Fibroblast of pulmonary artery (primary cell): ENCODE measurements around the gene SBK2.
A peak's percentile ranks its signal among the peaks of the same experiment; 100 is the strongest.

Source experiments
- DNase-seq: peaks from one replicate; pipeline ENCODE4 v3.0.0-alpha.2; 2010; ENCODE audit warnings: low read depth
- H3K4me3 ChIP-seq: replicated peaks from 2 replicates; pipeline ENCODE4 v1.5.1; 2011; ENCODE audit warnings: low read depth, mild to moderate bottlenecking, control low read depth, low read length, moderate library complexity
- TF ChIP-seq, protein P1 (sequence below): IDR thresholded peaks from 2 replicates; pipeline ENCODE4 v1.5.1; 2011; ENCODE audit warnings: mild to moderate bottlenecking, control low read depth, low read length, inconsistent platforms; ENCODE audit errors: missing control alignments

The SBK2 gene

DNA sequence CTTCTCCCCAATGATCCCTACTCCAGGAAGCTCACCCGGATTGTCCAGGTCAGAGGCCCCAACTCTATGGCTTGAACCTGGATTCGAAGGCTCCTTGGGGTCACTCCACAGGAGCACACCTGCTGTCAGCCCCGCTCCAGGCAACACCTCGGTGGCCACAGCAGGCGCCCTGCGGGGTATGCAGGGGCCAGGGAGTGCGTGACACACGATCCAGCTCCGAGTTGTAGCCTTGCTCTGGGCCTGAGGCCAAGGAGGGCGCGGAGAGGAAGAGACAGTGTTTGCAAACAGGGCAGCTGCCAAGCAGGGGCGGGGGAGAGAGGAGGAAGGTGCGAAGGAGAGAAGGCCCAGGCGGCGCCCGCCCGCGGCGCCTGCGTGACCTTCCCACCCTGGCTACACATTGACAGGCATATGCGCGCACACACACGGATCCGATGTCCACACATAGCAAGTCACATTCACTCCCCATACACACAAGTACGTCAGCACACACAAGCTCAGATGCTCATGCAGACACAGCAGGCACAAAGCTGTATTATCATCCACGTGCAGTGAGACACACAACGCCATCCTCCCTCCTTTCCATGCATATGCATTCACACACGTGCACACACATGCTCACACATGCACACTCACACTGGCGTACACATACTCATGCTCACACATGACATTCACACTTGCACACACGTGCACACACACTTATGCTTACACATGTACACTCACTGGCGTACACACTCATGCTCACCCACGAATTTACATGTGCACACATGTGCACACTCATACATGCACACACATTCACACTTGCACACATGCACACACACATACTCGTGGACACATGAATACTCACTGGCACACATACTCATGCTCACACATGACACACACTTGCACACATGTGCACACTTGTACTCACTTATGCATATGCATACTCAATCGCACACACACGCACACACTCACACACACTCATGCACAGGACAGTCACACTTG, 10.4 kb downstream of the SBK2 start:
- peak; percentile 83 for DNase-seq
- TF ChIP-seq, protein P1, sequence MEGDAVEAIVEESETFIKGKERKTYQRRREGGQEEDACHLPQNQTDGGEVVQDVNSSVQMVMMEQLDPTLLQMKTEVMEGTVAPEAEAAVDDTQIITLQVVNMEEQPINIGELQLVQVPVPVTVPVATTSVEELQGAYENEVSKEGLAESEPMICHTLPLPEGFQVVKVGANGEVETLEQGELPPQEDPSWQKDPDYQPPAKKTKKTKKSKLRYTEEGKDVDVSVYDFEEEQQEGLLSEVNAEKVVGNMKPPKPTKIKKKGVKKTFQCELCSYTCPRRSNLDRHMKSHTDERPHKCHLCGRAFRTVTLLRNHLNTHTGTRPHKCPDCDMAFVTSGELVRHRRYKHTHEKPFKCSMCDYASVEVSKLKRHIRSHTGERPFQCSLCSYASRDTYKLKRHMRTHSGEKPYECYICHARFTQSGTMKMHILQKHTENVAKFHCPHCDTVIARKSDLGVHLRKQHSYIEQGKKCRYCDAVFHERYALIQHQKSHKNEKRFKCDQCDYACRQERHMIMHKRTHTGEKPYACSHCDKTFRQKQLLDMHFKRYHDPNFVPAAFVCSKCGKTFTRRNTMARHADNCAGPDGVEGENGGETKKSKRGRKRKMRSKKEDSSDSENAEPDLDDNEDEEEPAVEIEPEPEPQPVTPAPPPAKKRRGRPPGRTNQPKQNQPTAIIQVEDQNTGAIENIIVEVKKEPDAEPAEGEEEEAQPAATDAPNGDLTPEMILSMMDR = no peak
- H3K4me3 ChIP-seq = no peak overlapping the region

DNA sequence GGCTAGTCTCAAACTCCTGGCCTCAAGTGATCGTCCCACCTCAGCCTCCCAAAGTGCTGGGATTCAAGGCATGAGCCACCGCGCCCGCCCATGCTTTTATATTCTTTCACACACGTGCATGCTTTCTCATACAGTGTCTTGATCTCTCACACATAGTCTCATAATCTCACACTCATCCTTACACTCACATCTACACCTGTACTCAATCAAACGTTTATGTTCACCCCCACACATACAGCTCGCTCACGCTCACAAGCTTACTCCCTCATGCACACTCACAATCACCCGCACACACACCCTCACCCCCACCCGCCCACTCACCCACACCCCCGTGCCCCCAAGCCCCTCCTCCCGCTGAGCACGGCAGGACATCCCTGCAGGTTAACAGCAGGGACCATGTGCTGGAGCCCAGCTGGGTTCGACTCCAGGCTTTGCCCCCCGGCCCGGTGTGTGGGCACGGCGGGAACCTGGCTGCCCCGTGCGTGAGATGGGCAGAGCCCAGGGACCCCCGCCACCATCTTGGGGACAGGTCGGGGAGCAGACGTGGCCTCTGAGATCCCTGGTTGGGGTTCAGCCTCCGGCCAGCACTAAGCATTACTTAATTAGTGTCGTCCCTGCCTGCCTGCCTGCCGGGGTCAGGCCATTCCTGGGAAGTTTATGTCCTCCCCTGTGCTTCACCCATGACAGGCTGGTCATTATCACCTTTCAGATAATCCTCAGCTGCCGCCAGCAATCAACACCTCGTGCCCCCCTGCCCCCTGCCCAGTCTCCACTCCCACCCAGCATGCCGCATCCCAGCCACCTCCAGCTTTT, 11.4 kb downstream of the SBK2 start:
- no peak overlapping the region for H3K4me3 ChIP-seq
- DNase-seq = no peak
- TF ChIP-seq, protein P1 = no peak

DNA sequence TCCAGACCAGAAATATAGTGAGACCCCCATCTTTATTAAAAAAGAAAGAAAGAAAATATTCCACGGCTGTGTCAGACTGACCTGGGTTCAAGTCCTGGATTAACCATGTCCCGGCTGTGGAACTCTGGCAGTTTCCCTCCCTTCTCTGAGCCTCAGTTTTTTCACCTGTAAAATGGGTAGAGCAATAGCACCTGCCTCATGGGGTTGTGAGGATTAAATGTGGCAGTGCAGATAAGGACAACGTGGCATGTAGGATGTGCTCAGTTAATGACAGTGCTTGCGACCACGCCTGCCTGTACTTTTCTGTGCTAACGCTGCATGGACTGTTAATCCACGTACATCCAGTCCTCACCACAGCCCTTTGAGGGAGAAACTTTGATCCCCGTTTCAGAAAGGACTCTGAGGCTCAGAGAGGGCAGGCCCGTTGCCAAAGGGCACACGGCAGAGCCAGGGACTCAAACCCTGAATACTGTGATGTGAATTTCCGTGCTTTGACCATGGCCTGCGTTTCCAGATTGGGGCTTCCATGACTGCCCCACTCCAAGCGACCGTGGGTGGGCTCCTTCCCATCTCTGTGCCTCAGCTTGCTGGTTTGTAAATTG, 16.1 kb downstream of the SBK2 start:
- TF ChIP-seq, protein P1 = no peak
- no peak for DNase-seq
- H3K4me3 ChIP-seq = no peak overlapping the region

DNA sequence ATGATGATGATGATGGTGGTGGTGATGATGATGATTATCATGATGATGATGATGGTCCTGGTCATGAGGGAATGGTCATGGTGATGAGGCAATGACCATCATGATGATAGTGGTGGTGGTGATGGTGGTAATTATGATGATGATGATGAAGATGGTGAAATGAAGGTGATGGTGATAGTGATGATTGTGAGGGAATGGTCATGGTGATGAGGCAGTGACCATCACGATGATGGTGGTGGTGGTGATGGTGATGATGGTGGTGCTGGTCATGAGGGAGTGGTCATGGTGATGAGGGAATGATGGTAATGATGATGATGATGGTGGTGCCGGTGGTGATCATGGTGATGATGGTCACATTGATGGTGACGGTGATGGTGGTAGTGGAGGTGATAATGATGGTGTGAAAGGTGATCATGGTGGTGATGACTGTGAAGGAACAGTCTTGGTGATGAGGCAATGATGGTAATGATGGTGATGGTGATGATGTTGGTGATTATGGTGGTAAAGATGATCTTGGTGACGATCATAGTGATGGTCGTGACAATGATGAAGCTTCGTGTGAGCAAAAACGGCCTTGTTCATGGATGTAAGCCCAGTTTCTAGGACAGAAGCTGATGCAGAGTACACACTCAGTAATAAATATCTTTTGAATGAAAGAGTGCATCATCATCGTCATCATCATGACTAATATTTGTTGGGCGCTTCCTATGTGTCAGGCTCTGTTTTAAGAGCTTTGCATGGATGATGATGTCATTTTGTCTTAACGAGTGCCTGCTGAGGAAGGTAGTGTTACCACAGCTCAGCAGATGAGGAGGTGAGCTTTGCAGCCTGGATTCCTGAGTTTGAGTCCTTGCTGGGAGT, 17.3 kb downstream of the SBK2 start:
- DNase-seq = peak; percentile 72
- H3K4me3 ChIP-seq = no peak overlapping the region
- TF ChIP-seq, protein P1 = no peak

GRCh38 chr19:55516878-55517620, 19.9 kb downstream of the SBK2 start:
- TF ChIP-seq, protein P1 = peak; percentile 80
- H3K4me3 ChIP-seq = peak overlapping the region; percentile 34
- peak; percentile 95 for DNase-seq

DNA sequence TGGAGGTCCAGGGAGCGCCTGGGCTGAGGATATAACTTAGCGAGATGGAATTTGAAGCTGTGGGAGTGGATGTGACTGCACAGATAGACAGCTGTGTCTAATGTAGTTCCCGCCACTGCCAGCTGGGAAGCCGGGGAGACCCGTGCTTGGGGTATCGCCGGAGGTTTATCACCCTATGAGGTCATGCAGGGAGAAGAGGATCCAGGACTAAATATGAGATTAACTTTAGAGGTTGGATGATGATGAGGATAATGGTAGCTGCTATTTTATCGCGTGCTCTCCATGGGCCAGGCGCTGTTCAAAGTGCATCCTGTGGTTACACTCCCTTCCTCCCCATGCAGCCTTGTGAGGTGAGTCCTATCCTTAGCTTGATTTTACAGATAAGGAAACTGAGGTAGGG, 28.8 kb downstream of the SBK2 start:
- TF ChIP-seq, protein P1 = no peak
- peak; percentile 53 for DNase-seq
- no peak overlapping the region for H3K4me3 ChIP-seq
